HG02763 (cell line): Measurements from ENCODE around the gene TSFM.

Experiments used
- ATAC-seq: cut with Tn5 transposase; IDR thresholded peaks from one replicate; pipeline ENCODE4 v1.9.1; 2021; ENCODE audit warnings: mild to moderate bottlenecking, moderate library complexity; ENCODE audit not compliant: unreplicated experiment

The TSFM gene

GRCh38 chr12:57777911-57778310 lies 4.7 kb upstream of the TSFM start:
- no peak for ATAC-seq

- ATAC-seq, result no peak
These were observed 2.9 kb upstream of the TSFM start for GRCh38 chr12:57779736-57780135.

GRCh38 chr12:57780284-57780897 lies 2.2 kb upstream of the TSFM start:
- no peak for ATAC-seq

DNA sequence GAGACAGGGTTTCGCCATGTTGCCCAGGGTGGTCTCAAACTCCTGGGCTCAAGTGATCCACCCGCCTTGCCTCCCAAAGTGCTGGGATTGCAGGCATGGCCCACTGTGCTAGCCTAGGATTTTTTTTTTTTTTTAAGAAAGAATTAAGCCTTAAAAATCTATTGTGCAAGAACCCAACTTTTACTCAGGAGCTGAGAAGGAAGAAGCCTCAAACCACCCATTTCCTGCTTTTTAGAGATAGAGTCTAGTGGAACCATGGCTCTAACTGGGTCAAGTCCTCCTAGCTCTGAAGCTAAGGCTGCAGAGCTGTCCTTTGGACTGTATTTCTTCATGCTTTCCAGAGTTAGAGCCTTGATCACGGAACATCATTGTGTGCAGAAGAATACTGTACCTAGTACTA lies 1.3 kb upstream of the TSFM start:
- ATAC-seq, result no peak

- ATAC-seq, result no peak
These were observed 786 bp upstream of the TSFM start for GRCh38 chr12:57781801-57782200.

GRCh38 chr12:57782243-57782607 lies 362 bp upstream of the TSFM start:
- ATAC-seq, result no peak

- ATAC-seq, result no peak
These were observed 847 bp downstream of the TSFM start for GRCh38 chr12:57783466-57783801.

GRCh38 chr12:57783861-57784260 lies 1.3 kb downstream of the TSFM start:
- no peak for ATAC-seq

- no peak for ATAC-seq
These were observed 11.3 kb downstream of the TSFM start for GRCh38 chr12:57793920-57794319.

DNA sequence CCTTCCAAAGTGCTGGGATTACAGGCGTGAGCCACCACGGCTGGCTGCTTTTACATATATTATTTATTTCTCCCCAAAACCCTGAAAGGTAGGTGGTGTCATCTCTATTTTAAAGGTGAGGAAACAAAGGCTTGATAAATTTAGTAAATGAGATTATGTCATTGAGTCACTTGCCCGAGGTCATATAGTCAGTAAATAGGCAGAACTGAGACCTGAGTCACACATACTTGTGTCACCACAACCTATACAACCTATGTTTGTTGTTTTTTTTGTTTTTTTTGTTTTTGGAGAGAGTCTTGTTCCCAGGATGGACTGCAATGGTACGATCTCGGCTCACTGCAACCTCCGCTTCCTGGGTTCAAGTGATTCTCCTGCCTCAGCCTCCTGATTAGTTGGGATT lies 12.8 kb downstream of the TSFM start:
- ATAC-seq, result no peak

- ATAC-seq, result no peak
These were observed 14.4 kb downstream of the TSFM start for GRCh38 chr12:57796996-57797395.

- no peak for ATAC-seq
These were observed 15.3 kb downstream of the TSFM start for GRCh38 chr12:57797933-57798332.

GRCh38 chr12:57800965-57801364 lies 18.4 kb downstream of the TSFM start:
- ATAC-seq, result no peak

DNA sequence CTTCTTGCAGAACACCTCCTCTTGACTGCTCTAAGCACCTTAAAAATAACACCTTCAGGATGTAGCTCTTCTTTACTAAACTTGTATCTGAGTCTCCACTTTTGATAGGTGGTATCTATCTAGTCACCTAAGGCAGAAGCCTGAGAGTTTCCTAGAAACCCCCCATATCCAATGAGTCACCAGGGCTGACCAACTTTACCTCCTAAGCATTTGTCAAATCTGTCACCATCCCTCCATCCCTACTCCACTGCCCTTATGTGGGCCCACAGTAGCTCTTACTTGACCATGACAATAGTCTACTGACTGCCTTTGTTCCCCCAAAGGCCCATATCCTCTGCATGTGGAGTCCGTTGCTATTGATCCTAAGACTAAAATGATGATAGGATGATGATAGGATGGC lies 20.0 kb downstream of the TSFM start:
- ATAC-seq, result no peak

- ATAC-seq, result no peak
These were observed 20.8 kb downstream of the TSFM start for GRCh38 chr12:57803319-57803893.

- no peak for ATAC-seq
These were observed 24.1 kb downstream of the TSFM start for GRCh38 chr12:57806677-57807076.

- ATAC-seq, result no peak
These were observed 24.7 kb downstream of the TSFM start for GRCh38 chr12:57807285-57807684.

DNA sequence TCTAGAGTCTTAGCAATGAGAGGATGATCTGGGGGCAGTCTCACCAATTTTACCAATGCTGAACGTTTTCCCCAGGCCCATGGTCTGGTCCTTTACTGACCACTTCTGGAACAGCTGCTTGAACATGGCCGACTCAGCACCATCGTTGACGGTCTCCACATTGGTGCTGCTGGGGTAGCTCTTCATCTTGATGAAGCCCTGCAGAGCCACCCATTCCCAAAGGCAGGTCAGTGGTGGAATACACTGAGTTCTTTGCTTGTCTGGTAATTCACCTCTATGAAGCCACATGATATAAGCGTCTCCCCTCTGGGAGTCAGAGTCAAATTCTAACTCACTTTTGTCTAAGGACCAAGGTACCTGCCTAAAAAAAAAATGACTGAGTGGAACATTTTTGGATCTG lies 25.8 kb downstream of the TSFM start:
- ATAC-seq, result no peak

DNA sequence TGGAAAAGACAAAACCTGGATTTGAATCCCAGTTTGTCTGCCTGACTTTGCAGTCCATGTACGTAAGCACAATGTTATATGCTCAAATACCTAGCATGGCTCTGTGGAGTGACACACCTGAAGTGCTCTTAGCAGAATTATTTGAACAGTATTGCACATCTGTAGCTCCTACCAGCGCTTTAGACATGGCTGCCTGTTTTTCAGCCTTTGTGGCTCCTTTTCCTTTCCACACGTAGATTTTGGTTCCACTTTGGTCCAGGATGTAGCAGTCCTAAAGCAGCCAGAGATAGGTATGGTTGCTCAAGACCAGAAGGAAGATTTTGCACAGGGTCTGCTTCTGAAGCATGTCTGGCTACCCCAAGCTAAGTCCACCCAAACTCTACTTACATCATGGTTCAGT lies 26.8 kb downstream of the TSFM start:
- ATAC-seq, result no peak

- no peak for ATAC-seq
These were observed 27.9 kb downstream of the TSFM start for GRCh38 chr12:57810450-57810849.

GRCh38 chr12:57811028-57811755 lies 28.6 kb downstream of the TSFM start:
- ATAC-seq, result no peak

- no peak for ATAC-seq
These were observed 30.8 kb downstream of the TSFM start for GRCh38 chr12:57813111-57813970.
